NCI-H748 (cell line): ENCODE results near the gene AFF4.
A peak's percentile ranks its signal among the peaks of the same experiment; 100 is the strongest.

ENCODE experiments used
- DNase-seq: peaks from one replicate; lab custom pipeline; 2025; ENCODE audit not compliant: unreplicated experiment; lab: John Stamatoyannopoulos, UW

The AFF4 gene

DNA sequence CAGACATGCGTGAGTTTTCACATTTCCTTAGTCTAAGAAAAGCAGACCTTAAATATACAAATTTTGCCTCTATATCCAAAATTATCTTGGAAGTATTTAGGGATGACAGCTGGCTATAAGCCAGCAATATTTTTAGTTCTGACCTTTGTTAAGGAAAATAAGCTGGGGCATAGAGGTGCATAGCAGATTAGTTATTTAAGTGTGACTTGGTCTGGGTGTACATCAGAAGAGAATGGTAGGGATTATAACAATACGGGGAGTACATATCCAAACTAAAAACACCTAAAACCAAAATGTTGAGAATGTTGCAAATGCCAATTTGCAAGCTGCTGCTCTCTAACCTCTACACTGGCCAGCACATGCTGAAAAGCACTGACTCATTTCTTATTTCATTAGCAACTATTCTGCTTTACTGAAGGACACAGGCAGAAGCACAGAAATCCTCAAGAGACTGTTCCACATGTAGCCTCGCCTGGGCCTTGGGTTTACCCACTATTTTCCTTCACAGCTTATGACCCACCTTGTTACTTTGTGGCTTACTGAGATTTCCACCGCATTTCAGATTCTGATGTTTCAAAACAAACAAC lies 67.6 kb downstream of the AFF4 start:
- no peak for DNase-seq

GRCh38 chr5:132890817-132891216 lies 72.6 kb downstream of the AFF4 start:
- DNase-seq, result no peak

GRCh38 chr5:132889501-132889900 lies 73.9 kb downstream of the AFF4 start:
- DNase-seq, result no peak

- no peak for DNase-seq
Measured at GRCh38 chr5:132887283-132887682, 76.2 kb downstream of the AFF4 start.

DNA sequence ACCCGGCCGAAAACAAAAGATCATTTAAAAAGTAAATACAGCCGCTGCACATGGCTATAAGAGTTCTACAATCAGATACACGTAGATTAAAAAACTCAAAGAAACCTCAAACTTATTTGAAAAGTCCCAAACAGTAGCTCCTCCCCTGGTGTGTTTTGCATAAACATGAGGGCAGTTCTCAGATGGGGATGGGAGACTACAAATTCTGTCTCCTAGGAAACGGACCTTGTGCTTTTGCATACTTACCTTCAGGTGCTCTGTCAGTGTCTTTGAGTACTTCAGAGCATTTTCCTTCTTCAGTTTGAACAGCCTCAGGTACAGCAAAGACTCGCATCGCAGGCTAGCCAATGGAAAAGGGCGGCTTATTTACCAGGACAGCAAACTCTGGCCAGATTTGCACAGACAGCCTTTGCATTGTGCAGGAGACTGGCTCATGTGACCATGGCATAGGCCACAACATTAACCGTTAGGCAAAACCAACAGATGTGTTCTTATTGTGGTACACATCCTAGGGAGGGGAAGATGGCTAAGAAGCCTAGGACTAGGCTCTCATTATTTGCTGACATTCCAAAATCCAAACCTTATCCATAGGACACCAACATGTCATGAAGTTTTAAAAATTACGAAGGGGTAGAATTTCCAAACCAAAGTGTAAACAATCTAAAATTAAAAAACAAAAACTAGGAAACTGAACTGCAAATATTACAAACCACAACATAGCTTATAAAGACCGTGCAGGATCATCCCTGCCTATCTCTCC lies 77.2 kb downstream of the AFF4 start:
- no peak for DNase-seq

DNA sequence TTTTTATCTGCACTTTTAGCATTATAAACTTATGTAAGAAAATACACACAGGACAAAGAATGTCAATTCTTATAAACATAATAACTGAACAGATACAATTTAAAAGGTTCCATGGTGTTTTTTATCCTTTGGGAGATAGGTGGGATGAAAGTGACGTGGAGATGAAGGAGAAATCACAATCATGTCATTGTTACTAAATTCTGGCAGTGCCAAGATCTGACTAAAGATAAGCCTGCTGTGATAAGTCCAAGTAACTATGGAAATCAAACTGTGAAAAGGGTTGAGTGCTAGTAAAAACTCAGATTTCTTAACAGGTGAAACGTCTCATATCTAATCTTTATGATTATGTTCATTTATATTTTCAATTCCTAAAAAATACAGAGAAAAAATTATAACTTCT lies 78.9 kb downstream of the AFF4 start:
- DNase-seq, result no peak

GRCh38 chr5:132883261-132883834 lies 80.1 kb downstream of the AFF4 start:
- DNase-seq, result peak; percentile 62

DNA sequence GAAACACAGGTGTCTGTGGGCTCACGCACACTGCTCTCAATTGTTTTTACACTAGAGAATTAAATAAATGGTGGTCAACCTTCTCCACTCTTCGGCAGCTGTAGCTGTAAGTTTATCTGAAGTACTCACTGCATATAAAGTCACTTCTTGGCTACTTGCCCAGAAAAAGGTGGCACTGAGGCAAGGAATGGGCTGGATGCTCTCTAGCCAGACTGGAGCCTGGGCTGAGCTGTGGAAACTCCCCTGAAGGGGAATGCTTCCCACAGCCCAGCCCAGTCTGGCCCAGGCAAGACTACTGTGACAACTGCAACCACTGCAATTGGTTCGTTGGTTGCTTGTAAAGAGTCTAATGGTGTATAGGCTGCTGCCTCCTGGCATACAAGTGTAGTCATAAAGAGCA lies 85.5 kb downstream of the AFF4 start:
- no peak for DNase-seq

GRCh38 chr5:132877466-132877865 lies 86.0 kb downstream of the AFF4 start:
- DNase-seq, result no peak

DNA sequence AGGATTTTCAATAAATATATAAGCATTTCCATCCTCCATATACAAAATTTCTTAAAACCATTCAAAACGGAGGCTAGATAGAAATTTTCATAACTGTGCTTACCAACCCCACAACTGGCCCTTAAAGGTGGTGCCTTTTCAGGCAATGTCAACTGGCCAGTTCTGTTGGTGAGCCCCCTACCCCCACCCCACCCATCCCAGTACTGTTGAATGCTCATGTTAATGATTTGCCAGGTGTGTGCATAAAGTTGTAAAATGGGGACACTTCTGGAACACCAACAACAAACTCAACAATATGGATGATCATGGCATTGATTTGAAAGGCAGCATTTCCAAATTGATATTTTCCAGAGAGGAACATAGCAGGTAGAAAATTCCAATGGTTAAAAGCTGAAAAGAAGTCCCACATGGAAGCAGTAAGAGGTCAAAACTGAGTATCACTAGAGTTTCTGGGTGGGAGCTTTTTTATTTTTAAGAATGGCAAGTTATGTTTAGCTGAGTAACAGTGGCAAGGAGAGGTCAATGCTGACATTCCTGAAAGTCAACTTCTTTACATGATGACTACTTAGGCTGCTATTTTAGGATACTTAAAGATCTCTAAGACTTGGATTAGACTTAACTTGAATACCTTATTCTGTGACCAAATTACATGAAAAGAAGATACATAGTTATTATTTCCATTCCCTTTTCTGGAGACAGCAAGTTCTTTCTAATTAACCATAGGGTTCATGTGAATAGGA lies 87.2 kb downstream of the AFF4 start:
- DNase-seq, result no peak

GRCh38 chr5:132873930-132874271 lies 89.5 kb downstream of the AFF4 start:
- no peak for DNase-seq

- DNase-seq, result no peak
Measured at GRCh38 chr5:132873119-132873929, 90.1 kb downstream of the AFF4 start, which contains the start of gene LEAP2. Gene LEAP2, plus strand, starts transcription at chr5:132873668. Its CDS starts 27 bp downstream, at chr5:132873695.

GRCh38 chr5:132872788-132873118 lies 90.7 kb downstream of the AFF4 start:
- DNase-seq, result no peak

DNA sequence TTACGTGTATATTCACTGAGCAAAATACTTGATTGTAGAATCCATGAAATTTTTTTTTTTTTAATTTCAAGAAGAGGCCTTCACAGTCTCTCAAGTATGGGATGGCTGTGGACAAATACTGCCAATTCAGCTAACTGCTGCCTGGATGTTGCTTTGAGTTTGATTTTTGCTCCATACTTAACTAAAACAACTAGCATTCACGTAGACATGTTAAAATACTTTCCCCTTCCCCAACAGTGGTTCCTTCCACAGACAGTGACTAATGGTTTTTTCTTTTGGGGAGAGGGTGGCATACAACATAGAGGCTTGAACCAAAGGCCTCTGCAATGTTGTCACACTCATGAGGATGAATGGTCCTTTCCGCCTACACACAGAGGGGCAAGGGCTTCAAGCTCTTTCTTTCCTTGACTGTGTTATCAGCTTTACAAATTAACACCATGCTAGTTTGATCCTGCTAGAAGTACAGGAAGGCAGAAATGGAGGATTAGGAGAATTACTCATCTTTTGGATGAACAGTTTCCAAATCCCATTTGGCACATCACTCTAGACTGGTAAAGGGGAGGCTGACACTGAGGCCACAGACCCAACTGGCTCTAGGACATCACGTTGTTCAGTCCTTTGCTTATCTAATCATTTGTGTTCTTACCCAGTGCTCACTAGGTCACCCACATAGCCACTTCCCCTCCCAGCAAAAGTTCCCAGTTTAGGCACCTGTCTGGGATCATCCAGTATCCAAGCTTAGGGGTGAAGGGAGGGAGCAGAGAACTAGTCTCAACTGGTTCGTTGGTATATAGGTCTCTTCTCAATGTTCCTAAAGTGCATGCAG lies 91.8 kb downstream of the AFF4 start:
- no peak for DNase-seq

- DNase-seq, result no peak
Measured at GRCh38 chr5:132870801-132871200, 92.6 kb downstream of the AFF4 start.

DNA sequence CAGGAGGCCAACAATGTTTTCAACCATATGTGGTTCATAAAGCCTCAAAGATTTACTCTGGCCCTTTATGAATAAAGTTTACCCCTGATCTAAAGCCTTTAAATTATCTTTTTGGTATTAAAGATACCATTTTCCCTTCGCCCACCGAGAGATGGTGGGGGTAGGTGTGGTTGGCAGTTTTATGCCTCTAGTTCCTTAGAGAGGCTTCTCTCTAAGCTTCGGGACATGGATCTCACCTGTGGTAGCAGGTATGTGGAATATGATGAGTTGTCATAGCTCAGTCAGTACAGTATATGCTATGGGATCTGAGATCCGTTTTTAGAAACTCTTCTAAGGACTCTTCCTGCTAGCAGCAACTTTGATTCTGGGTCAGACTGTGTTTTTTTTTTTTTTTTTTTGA lies 94.7 kb downstream of the AFF4 start:
- no peak for DNase-seq

DNA sequence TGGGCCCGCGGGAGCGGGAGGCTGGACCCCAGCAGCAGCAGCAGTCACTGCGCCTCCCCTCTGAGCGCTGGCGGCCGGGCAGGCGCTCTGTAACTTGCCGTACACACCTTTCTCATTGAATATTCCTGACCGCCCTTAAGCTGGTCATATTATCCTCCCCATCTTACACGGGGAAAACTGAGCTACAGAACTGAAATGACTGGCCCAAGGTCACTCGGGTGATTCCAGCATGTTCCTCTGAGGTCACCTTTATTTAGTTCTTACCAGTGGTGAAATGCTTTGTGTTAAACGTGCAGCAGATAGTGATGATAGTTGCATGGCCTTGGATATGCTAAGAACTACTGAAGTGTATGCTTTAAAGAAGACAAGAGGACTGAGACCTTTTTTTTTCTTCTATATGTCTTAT lies 96.4 kb downstream of the AFF4 start:
- no peak for DNase-seq

DNA sequence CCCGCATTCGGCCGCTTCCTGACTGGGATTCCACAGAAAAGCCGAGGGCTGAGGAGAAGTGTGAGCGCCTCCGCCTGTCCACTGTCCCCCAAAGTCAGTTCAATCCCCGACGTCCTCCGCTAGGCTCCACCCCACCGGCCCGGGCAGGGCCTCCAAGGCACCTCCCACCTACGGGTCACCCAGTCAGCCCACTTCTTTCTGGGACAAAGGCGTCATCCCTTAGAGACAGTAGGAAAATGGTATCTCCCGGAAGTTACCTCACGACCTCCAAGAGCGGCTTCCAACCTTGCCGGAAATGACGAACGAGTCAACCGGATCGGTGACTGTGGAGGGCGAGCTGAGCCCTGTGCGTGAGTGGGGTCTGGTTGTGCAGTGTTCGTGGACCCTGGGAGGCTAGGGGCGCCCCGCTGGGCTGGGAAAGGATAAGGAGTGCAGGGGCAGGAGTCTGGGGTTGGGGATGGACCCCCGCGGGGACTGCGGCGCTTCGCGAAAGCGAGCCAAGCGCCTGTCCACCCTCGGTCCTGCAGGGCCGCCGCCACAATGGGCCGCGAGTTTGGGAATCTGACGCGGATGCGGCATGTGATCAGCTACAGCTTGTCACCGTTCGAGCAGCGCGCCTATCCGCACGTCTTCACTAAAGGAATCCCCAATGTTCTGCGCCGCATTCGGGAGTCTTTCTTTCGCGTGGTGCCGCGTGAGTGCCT lies 96.9 kb downstream of the AFF4 start, which contains the start of the genes GDF9 and UQCRQ:
TSS of gene GDF9 (minus strand) at position 128 of the 704 bp plus-strand sequence. CDS start 1,936 bp downstream, outside the sequence.
TSS of gene UQCRQ (plus strand) at position 301 of the 704 bp plus-strand sequence. CDS start at position 541, 240 bp downstream.
- DNase-seq, result peak; percentile 99

DNA sequence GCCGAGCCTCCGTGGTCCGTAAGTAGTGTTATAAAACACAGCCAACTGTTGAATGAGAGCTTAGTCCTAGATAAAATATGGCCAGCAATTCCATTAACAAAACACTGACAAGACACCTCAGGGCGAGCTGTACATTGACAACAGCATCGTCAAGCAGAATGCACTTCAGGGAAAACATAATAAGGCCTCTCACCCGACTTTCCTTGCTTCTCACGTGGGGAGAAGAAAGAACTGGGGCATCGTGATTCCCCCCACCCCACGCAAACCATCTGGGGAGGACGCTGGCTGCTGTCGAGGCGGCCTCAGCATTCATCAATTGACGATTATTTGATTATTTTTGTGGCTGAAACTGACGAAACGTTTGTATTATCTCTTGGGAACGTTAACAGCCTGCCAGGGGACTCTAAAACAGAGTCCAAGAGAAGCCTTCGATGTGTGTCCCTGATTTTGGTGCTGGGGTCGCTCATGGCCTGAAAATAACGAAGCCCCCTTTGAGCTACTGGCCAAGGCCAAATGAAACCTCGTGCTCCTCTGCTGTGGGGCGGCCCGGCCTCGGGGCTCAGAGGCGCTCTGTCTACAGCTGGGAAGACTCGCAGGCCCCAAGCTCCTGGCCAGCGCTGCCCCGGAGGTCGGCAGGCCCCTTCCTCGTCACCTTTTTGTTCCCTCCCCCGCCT lies 97.6 kb downstream of the AFF4 start:
- no peak for DNase-seq
